Measurements from ENCODE around the gene AGTPBP1.
A peak's percentile ranks its signal among the peaks of the same experiment; 100 is the strongest.

Gene AGTPBP1

DNA sequence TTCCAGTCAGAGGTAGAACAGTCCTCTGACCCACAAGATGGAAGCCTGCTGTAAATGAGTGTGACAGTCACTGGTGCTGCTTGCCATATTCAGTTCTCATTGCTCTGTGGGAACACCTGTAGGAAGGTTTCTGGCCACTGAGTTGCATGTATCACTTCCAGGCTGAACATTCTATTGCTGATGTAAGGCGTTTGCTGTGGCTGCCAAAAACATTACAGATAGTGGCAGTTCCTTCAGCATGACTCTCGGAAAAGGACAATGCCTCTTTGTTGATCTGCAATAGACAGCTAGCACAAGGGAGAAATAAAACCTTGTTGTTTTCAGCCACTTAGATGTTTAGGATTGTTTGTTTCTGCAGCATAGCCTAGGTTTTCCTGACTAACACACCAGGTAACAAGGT is 217.2 kb downstream of the AGTPBP1 start:
- Histone ChIP-seq H3K27me3 (replicated peaks) (no peaks in the 10 kb centered on the region), H3K27ac (no peak overlapping the region), H3K36me3 (replicated peaks) (no peaks in the 10 kb centered on the region), H3K4me3 (ENCODE audit: low read depth, low read length) (no peak overlapping the region)
- in situ Hi-C loops (cut with HindIII; ENCODE audit: low pct_ligation_motif_present, low sequenced_read_pairs) = no loop called here
- DNase-seq = no peak
- TF ChIP-seq, protein P1, sequence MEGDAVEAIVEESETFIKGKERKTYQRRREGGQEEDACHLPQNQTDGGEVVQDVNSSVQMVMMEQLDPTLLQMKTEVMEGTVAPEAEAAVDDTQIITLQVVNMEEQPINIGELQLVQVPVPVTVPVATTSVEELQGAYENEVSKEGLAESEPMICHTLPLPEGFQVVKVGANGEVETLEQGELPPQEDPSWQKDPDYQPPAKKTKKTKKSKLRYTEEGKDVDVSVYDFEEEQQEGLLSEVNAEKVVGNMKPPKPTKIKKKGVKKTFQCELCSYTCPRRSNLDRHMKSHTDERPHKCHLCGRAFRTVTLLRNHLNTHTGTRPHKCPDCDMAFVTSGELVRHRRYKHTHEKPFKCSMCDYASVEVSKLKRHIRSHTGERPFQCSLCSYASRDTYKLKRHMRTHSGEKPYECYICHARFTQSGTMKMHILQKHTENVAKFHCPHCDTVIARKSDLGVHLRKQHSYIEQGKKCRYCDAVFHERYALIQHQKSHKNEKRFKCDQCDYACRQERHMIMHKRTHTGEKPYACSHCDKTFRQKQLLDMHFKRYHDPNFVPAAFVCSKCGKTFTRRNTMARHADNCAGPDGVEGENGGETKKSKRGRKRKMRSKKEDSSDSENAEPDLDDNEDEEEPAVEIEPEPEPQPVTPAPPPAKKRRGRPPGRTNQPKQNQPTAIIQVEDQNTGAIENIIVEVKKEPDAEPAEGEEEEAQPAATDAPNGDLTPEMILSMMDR (IDR thresholded peaks at IDR 0.05; ENCODE audit: low read depth, low read length, missing control alignments) = no peak

DNA sequence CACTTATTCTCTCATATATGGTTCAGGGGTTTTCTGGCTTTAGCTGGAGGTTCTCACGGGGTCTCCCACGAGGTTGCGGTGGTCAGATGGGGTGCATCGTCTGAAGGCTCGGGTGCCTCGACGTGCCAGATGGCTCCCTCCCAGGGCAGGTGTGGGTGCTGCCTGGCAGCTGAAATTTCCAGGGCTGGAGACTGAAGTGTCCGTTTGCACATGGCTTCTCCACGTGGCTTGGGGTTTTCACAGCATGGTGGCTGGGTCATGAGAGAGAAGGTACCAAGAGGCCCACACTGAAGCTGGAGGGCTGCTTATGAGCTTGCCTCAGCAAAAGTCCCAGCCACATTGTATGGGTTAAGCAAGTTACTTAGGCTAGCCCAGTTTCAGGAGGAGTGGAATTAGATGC is 218.6 kb downstream of the AGTPBP1 start:
- DNase-seq = no peak
- H3K4me3 ChIP-seq (ENCODE audit: low read depth, low read length) = peak overlapping the region; percentile 59
- H3K27me3 ChIP-seq (replicated peaks) = no peaks in the 10 kb centered on the region
- H3K27ac ChIP-seq = no peak overlapping the region
- no peaks in the 10 kb centered on the region for H3K36me3 ChIP-seq (replicated peaks)
- in situ Hi-C loops (cut with HindIII; ENCODE audit: low pct_ligation_motif_present, low sequenced_read_pairs) = no loop called here
- TF ChIP-seq, protein P1 (IDR thresholded peaks at IDR 0.05; ENCODE audit: low read depth, low read length, missing control alignments) = no peak

DNA sequence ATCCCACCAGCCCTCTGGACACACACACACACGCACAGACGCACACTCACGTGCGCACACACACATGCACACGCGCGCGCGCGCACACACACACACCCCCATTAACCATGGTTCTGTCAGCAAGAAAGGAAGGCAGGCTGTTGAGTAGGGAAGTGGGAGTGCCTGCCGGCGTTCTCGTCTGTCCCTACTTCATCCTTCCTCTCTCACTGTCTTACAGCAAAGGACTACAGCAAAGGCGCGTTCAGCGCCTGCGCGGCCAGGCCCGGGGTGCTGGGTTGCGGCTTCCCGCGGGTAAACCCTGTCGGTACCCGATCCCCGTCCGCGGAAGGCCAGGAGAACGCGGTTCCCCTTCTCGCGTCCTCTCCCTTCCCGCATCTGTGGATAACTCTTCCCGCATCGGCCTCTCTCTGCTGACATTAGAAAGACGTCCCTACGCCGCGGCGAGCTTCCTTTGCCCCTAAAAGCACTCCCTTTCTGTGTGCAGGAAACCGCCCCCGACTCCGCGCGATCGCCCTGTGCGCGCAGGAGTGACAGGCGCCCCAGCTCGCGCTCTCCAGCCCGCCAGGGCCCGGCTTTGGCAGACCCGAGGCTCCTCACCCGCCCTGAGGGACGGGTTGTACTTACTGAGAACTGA is 219.2 kb downstream of the AGTPBP1 start:
- DNase-seq = peak; percentile 43
- TF ChIP-seq, protein P1 (IDR thresholded peaks at IDR 0.05; ENCODE audit: low read depth, low read length, missing control alignments) = no peak
- in situ Hi-C loops (cut with HindIII; ENCODE audit: low pct_ligation_motif_present, low sequenced_read_pairs) = no loop called here
- H3K27me3 ChIP-seq (replicated peaks) = no peaks in the 10 kb centered on the region
- H3K4me3 ChIP-seq (ENCODE audit: low read depth, low read length) = peak overlapping the region; percentile 59
- no peaks in the 10 kb centered on the region for H3K36me3 ChIP-seq (replicated peaks)
- H3K27ac ChIP-seq = no peak overlapping the region

DNA sequence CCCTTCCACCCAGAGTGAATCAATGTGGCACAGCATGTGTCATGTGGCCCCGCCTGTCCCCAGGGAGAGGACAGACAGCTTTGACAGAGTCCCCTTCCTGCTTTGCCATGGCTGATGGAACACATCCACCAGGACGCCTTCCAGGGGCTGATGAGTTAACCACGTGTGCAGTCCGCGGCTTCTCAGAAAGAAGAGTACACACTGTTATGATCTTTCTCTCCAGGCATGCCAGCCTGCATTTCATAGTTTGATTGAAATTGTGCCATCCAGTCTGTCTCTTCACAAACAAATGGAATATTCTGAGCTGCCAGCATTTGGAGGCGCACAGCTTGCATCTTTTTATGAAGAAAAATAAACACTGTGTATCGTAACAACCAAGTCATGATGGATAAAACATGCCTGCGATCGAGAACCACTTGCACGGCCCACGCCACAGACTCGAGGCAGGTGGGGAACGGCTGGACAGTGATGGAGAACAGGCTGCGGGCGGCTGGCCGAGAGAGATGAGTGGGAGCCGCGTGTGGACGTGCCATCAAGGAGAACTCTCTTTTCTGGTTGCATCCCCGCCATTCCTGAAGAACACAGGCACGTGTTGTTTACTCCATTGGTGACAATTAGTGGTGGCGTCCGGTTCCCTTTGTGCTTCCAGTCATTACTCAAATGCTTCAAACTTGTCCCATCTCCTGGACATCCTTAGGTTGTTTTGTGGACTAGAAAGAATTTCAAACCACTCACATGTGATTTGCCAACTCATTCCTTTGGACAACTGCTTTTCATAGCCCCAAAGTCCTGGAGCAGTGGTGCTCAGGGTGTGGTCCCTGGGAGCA is 220.2 kb downstream of the AGTPBP1 start:
- in situ Hi-C loops (cut with HindIII; ENCODE audit: low pct_ligation_motif_present, low sequenced_read_pairs) = no loop called here
- TF ChIP-seq, protein P1 (IDR thresholded peaks at IDR 0.05; ENCODE audit: low read depth, low read length, missing control alignments) = no peak
- Histone ChIP-seq H3K36me3 (replicated peaks) (no peaks in the 10 kb centered on the region), H3K4me3 (ENCODE audit: low read depth, low read length) (no peak overlapping the region), H3K27ac (no peak overlapping the region), H3K27me3 (replicated peaks) (no peaks in the 10 kb centered on the region)
- DNase-seq = no peak

DNA sequence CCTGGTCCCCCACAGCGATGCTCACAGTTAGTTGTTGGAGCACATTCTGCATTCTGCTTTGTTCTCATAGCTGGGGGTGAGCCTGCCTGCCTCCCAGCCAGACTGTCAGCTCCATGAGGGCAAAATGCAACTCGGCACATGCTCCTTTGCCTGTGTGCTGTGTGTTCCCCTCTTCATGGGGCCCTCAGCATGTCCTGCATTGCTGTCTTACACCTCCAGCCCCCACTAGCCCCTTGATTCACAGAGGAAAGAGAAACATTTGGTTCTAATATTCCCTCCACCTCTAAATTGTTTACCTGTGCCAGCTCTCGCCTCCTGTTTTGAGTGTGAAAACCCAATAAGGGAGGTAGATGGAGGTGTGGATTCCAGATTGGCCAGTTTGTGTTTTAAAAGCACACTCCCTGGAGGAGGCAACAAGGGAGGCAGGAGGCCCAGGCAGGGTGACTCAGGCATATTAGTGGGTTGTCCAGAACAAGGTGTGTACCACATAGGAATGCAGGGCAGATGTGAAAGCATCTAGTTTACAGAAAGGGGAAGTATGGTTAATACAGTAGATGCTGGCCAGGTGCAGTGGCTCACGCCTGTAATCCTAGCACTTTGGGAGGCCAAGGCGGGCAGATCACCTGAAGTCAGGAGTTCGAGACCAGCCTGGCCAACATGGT is 224.6 kb downstream of the AGTPBP1 start:
- Histone ChIP-seq H3K36me3 (replicated peaks) (no peaks in the 10 kb centered on the region), H3K27ac (no peak overlapping the region), H3K4me3 (ENCODE audit: low read depth, low read length) (no peak overlapping the region), H3K27me3 (replicated peaks) (no peaks in the 10 kb centered on the region)
- no peak for DNase-seq
- in situ Hi-C loops (cut with HindIII; ENCODE audit: low pct_ligation_motif_present, low sequenced_read_pairs) = no loop called here
- TF ChIP-seq, protein P1 (IDR thresholded peaks at IDR 0.05; ENCODE audit: low read depth, low read length, missing control alignments) = no peak

Measured in brain microvascular endothelial cell (primary cell).